ENCODE results near the gene FES. TPM values are rescaled to one million over a fixed set of nuclear protein-coding genes. Genes with fewer than 3 reads are reported as not detected.

Gene FES
- polyA plus RNA-seq, 1 experiment, result 5.5 TPM

GRCh38 chr15:90885432-90886290 lies 1.4 kb downstream of the FES start:
- peak; percentile 99 for TF ChIP-seq CTCF (IDR thresholded peaks at IDR 0.05; ENCODE audit: low read depth, low read length)
- Histone ChIP-seq H3K27ac (ENCODE audit: low read depth, low read length) (no peak overlapping the region), H3K4me3 (ENCODE audit: low read depth, low read length) (0 out of 2 replicates have a peak overlapping the region, but pooled peaks have one; percentile 7), H3K27me3 (ENCODE audit: control insufficient read depth, insufficient read depth, low read length) (no peaks in the 10 kb centered on the region), H3K9me3 (ENCODE audit: control insufficient read depth, insufficient read depth, low read length) (no peaks in the 10 kb centered on the region; the same call in 1 of the 2 replicates)
- DNase-seq (ENCODE audit: low read depth, low spot score), result peak; percentile 24
- ChIA-PET CTCF (interaction anchor here (0.5 to 3.8 kb wide), 52 partner anchors 10 to 729 kb away, joined by 3 to 139 read pairs (median 4); partner anchors contain the start of genes BLM, FURIN, HDDC3 and UNC45A), POLR2A (interaction anchor here (0.5 to 1.6 kb wide), 2 partner anchors 237 to 238 kb away, joined by 5 to 6 read pairs; no protein-coding TSS in a partner anchor)

- Histone ChIP-seq H3K27ac (ENCODE audit: low read depth, low read length) (no peak overlapping the region), H3K9me3 (ENCODE audit: control insufficient read depth, insufficient read depth, low read length) (no peaks in the 10 kb centered on the region; the same call in 1 of the 2 replicates), H3K4me3 (ENCODE audit: low read depth, low read length) (no peak overlapping the region), H3K27me3 (ENCODE audit: control insufficient read depth, insufficient read depth, low read length) (no peaks in the 10 kb centered on the region)
- no peak for TF ChIP-seq CTCF (IDR thresholded peaks at IDR 0.05; ENCODE audit: low read depth, low read length)
- CTCF ChIA-PET, result interaction anchor here (0.6 to 3.8 kb wide), 39 partner anchors 10 to 729 kb away, joined by 3 to 139 read pairs (median 4); partner anchors contain the start of genes BLM, FURIN, HDDC3 and UNC45A
- DNase-seq (ENCODE audit: low read depth, low spot score), result no peak
- POLR2A ChIA-PET, result no interaction called here
Measured at GRCh38 chr15:90886291-90886614, 1.9 kb downstream of the FES start.

- DNase-seq (ENCODE audit: low read depth, low spot score), result no peak
- no peaks in the 10 kb centered on the region; the same call in 1 of the 2 replicates for H3K9me3 ChIP-seq (ENCODE audit: control insufficient read depth, insufficient read depth, low read length)
- ChIA-PET POLR2A (interaction anchor here (0.6 kb wide), 1 partner anchor 15 kb away, joined by 3 read pairs; no protein-coding TSS in a partner anchor), CTCF (interaction anchor here (2.2 to 3.8 kb wide), 7 partner anchors 10 to 567 kb away, joined by 8 to 139 read pairs (median 17); partner anchors contain the start of genes HDDC3 and UNC45A)
- no peak overlapping the region for H3K4me3 ChIP-seq (ENCODE audit: low read depth, low read length)
- H3K27me3 ChIP-seq (ENCODE audit: control insufficient read depth, insufficient read depth, low read length), result no peaks in the 10 kb centered on the region
- H3K27ac ChIP-seq (ENCODE audit: low read depth, low read length), result no peak overlapping the region
- TF ChIP-seq CTCF (IDR thresholded peaks at IDR 0.05; ENCODE audit: low read depth, low read length), result no peak
Measured at GRCh38 chr15:90887037-90887481, 2.8 kb downstream of the FES start.

- Histone ChIP-seq H3K27ac (ENCODE audit: low read depth, low read length) (no peak overlapping the region), H3K9me3 (ENCODE audit: control insufficient read depth, insufficient read depth, low read length) (no peaks in the 10 kb centered on the region; the same call in 1 of the 2 replicates), H3K27me3 (ENCODE audit: control insufficient read depth, insufficient read depth, low read length) (no peaks in the 10 kb centered on the region), H3K4me3 (ENCODE audit: low read depth, low read length) (no peak overlapping the region)
- no peak for TF ChIP-seq CTCF (IDR thresholded peaks at IDR 0.05; ENCODE audit: low read depth, low read length)
- no peak for DNase-seq (ENCODE audit: low read depth, low spot score)
- ChIA-PET POLR2A (interaction anchor here (0.7 kb wide), 1 partner anchor 46 kb away, joined by 4 read pairs; the partner anchor contains the start of gene UNC45A), CTCF (interaction anchor here (1.6 to 1.9 kb wide), 2 partner anchors 14 to 241 kb away, joined by 5 read pairs; partner anchors contain the start of gene MAN2A2)
Measured at GRCh38 chr15:90889313-90889730, 5.0 kb downstream of the FES start.

All from AG04450 (cell line).